NCI-H2196 treated with DMSO at 0.1 percent for 48 hours (cell line): Measurements from ENCODE around the gene TRPV4.

Experiments used
- DNase-seq: peaks from one replicate; lab custom pipeline; 2025; ENCODE audit not compliant: unreplicated experiment; lab: John Stamatoyannopoulos, UW

Gene TRPV4

DNA sequence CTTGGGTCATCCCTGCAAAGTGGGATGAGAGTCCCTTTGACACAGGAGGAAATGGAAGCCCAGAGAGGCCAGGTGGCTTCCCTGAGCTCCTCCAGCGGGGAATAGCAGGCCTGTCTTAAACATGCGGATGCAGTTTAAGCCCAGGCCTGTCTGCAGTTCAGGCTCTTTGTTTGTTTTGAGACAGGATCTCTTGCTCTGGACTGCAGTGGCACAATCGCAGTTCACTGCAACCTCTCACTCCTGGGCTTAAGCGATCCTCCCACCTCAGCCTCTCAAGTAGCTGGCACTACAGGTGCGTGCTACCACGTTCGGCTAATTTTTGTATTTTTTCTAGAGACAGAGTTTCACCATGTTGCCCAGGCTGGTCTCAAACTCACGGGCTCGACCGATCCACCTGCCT, 3.5 kb downstream of the TRPV4 start:
- no peak for DNase-seq

DNA sequence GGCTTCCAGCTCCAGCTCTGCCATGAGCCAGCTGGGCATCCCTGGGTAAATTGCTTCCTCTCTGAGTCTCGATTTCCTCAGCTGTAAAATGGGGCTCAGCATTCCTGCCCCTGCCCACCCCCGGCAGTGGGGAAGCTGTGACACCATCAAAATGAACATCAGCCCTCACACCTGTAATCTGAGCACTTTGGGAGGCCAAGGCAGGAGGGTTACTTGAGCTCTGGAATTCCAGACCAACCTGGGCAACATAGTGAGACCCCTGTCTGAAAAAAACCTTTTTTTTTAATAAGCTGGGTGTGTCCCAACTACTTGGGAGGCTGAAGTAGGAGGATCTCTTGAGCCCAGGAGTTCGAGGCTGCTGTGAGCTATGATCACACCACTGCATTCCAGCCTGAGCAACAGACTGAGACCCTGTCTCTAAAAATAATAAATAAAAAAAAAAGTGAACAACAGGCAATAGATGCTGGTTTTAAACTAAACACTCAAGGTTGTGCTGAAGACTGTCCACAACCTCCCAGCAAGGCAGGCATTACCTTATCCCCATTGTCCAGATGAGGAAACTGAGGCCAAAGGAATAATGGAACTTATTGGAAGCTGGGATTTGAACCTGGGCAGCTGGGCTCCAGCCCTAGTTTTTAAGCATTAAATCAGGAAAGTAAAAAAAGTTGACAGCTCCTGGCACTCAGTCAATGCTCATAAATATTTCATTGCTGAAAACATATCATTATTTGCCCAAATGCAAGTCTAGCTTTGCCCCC, 4.3 kb downstream of the TRPV4 start:
- no peak for DNase-seq

DNA sequence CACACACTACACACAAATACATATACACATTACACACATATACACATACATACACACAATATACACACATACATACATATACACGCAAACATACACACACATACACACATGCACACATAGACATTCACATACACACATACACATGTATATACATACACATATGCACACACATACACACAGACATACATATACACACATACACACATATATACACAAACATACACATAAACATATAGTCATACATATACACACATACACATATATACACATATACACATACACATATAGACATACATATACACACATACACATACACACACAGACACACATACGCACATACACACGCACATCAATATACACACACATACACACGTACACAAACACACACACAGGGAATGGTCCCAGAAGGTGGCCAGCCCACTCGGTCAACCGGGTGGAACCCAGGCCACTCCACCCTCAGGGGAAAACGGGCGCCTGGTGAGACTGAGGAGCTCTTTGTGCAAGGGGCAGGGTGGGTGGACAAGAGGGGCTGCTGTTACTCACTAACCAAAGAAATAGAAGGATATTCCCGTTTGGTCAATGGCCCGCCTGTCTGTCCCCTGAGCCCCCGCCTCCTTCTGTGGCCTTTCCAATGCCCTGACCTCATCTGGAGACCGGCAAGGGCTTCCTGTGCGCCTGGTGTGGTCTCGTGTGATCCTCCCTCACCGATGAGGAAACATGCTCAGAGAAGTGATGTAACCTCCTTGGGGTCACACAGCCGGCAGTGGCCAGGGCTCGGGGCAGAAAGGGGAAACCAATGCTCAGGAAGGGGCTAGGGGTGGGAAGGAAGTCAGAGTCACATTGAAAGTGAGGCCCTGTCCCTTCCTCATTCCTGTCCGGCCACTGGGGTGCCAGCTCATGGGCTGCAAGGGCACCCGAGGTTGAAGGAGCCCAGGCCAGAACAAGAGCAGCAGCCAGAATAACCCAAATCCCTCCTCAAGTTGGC, 5.3 kb downstream of the TRPV4 start:
- DNase-seq = no peak

DNA sequence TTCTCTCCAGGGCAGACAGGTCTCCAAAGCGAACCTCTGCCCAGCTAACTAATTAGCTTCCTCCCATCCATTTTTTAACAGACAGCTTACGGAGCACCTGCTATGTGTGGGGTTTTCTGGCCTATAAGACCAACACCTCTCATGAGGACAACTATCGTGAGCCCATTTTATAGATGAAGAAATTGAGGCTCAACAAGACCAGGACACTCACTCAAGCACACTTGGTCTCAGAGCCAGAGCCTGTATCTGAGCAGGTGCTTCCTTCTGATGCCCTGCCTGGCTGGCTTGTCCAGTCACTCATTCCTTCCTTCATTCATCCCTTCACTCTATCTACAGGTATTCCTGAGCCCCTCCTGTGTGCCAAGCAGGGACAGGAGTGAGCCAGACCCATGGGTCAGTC, 6.1 kb downstream of the TRPV4 start:
- no peak for DNase-seq

- no peak for DNase-seq
Measured at GRCh38 chr12:109824731-109825130, 8.5 kb downstream of the TRPV4 start.

GRCh38 chr12:109822951-109823411, 10.2 kb downstream of the TRPV4 start:
- DNase-seq = peak; percentile 20

GRCh38 chr12:109822416-109822815, 10.8 kb downstream of the TRPV4 start:
- no peak for DNase-seq

- no peak for DNase-seq
Measured at GRCh38 chr12:109821968-109822367, 11.2 kb downstream of the TRPV4 start.

GRCh38 chr12:109820816-109821381, 12.3 kb downstream of the TRPV4 start:
- DNase-seq = no peak

- no peak for DNase-seq
Measured at GRCh38 chr12:109818905-109819500, 14.2 kb downstream of the TRPV4 start.

GRCh38 chr12:109818253-109818652, 14.9 kb downstream of the TRPV4 start:
- no peak for DNase-seq

GRCh38 chr12:109817627-109818231, 15.5 kb downstream of the TRPV4 start:
- DNase-seq = no peak

GRCh38 chr12:109816870-109817269, 16.3 kb downstream of the TRPV4 start:
- DNase-seq = no peak

DNA sequence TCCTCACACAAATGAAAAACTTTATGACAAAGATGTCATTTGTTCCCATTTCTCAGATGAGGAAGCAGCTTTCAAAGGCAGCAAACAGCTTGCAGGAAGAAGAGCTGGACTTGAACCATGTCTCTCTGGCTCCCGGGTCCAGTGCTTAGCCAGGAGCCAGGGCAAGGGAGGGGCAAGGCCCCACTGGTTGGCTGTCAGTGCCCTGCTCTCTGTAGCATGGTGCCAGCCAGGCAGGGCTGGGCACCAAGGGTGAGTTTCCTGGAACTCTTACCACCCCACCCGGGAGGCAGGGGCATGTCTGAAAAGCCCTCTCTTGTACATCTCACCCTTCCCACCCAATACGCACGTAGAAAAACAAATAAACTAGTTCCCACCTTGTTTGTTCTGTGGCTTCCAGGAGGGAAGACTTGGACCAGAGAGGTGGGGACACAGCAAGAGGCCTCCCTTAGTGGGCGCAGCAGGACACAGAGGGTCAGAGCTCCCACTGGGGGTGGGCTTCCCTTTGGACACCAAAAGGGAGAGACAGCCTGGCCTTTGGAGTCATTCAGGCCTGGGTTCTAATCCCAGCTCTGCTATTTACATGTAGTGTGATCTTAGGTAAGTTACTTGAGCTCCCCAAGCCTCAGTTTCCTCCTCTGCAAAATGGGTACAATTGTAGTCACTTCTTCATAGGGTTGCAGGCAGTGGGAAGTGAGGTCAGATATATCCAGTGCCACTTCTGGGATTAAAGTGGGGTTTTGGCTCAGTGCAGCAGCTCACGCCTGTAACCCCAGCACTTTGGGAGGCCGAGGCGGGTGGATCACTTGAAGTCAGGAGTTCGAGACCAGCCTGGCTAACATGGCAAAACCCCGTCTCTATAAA, 17.2 kb downstream of the TRPV4 start:
- no peak for DNase-seq

DNA sequence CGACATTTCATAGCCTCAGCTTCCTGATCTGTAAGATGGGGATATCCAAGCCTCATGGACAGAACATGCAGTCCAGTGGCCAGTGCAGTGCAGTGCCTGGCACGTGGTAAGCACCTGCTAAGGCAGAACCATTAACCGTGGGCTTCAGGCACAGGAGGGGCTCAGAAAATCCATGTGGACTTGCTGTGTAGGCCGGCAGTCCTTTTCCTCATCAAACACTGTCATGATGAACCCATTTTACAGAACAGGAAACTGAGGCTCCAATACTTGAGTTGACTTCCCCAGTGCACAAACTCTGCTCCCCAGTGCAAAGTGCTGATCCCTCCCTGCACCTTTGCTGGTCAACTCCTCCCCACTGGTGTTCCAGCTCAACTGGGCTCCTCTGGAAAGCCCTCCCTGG, 18.0 kb downstream of the TRPV4 start:
- DNase-seq = no peak

DNA sequence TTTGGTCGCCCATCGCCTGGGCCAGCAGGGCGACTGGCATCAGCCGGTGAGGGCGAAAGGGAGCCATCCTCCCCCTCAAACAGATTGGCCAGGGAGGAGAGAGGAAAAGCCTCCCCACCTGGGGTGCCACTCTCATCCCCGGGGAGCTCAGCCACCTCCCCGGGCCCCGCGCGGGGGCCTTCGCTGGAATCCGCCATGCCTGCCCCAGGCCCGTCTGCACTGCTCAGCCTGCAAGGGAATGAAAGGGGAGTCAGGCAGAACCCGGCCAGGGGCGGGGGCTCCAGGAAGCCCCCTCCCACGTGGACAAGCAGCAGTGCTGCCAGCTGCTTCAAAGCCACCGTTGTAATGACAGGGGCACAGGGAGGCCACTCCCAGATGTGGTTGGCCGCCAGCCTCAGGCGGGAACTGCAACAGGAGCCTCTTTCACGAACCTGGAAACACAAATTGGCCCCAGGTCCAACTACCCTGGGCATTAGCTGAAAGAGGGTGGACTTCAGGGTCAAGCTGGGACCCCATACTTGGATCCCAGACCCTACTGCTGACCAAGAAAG, 18.5 kb downstream of the TRPV4 start:
- no peak for DNase-seq

DNA sequence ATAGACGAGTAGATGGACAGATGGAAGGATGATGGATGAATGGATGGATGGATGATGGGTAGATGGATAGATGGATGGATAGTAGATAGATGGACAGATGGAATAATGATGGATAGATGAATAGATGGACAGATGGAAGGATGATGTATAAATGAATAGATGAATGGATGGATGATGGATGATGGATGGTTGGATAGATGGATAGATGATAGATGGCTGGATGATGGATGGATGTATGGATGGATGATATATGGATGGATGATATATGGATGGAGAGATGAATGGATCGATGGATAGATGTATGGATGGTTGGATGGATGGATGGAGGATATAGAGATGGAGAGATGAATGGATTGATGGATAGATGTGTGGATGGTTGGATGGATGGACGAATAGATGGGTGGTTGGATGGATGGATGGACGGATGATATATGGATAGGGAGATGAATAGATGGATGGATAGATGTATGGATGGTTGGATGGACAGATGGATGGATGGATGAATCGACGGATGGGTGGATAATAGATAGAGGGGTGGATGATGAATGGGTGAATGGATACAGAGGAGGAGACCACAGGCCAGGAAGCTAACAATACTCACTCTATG, 19.3 kb downstream of the TRPV4 start:
- DNase-seq = no peak

- no peak for DNase-seq
Measured at GRCh38 chr12:109811624-109811995, 21.6 kb downstream of the TRPV4 start.

GRCh38 chr12:109810954-109811623, 22.1 kb downstream of the TRPV4 start:
- DNase-seq = no peak
